HUDEP-2 (cell line): ENCODE results near the gene CELF1.

ENCODE experiments used
- DNase-seq, 76 experiments: peaks; one replicate each; lab custom pipeline; 2025; ENCODE audit not compliant: unreplicated experiment in 76 of 76; lab: John Stamatoyannopoulos, UW

CELF1 gene

GRCh38 chr11:47552566-47553405 lies at the start of gene CELF1:
Gene CELF1, minus strand, starts transcription at chr11:47553132. Its CDS starts 53,609 bp downstream, at chr11:47499523.
- DNase-seq = peak in 74 of 76 experiments; percentile 24 to 90 (median 79)

- no peak for DNase-seq
Observed at GRCh38 chr11:47599902-47600301, 47.0 kb upstream of the CELF1 start.

- no peak for DNase-seq
Observed at GRCh38 chr11:47595967-47596366, 43.0 kb upstream of the CELF1 start.

GRCh38 chr11:47595029-47595428 lies 42.1 kb upstream of the CELF1 start:
- DNase-seq = no peak

- DNase-seq = no peak
Observed at GRCh38 chr11:47593934-47594855, 41.3 kb upstream of the CELF1 start, which contains the start of gene C1QTNF4. Gene C1QTNF4, minus strand, starts transcription at chr11:47594411. Its CDS starts 3,601 bp downstream, at chr11:47590810.

- DNase-seq = no peak
Observed at GRCh38 chr11:47593492-47593933, 40.6 kb upstream of the CELF1 start.

GRCh38 chr11:47592970-47593369 lies 40.0 kb upstream of the CELF1 start:
- DNase-seq = no peak

GRCh38 chr11:47592251-47592650 lies 39.3 kb upstream of the CELF1 start:
- no peak for DNase-seq

- DNase-seq = no peak
Observed at GRCh38 chr11:47591764-47592163, 38.8 kb upstream of the CELF1 start.

GRCh38 chr11:47589977-47590861 lies 37.3 kb upstream of the CELF1 start:
- DNase-seq = no peak

- DNase-seq = no peak
Observed at GRCh38 chr11:47589584-47589976, 36.6 kb upstream of the CELF1 start.

GRCh38 chr11:47589118-47589517 lies 36.2 kb upstream of the CELF1 start:
- DNase-seq = no peak

- DNase-seq = no peak
Observed at GRCh38 chr11:47587723-47588326, 34.9 kb upstream of the CELF1 start.

- no peak for DNase-seq
Observed at GRCh38 chr11:47587039-47587716, 34.2 kb upstream of the CELF1 start.

GRCh38 chr11:47586098-47586855 lies 33.3 kb upstream of the CELF1 start, which contains the start of gene FAM180B:
Gene FAM180B, plus strand, starts transcription at chr11:47586678. Its CDS starts 91 bp downstream, at chr11:47586769.
- DNase-seq = no peak

GRCh38 chr11:47583844-47584243 lies 30.9 kb upstream of the CELF1 start:
- no peak for DNase-seq

- peak in 75 of 76 experiments; percentile 19 to 95 (median 76) for DNase-seq
Observed at GRCh38 chr11:47578524-47579494, 25.9 kb upstream of the CELF1 start, which contains the start of the genes KBTBD4 and NDUFS3. Gene KBTBD4, minus strand, starts transcription at chr11:47578970. Its CDS starts 19 bp downstream, at chr11:47578951. Gene NDUFS3, plus strand, starts transcription at chr11:47579074. Its CDS starts 18 bp downstream, at chr11:47579092.
